Activated CD8-positive, alpha-beta memory T cell treated with anti-CD3 and anti-CD28 coated beads for 36 hours (primary cell): Measurements from ENCODE around the gene ZNFX1. TPM values are rescaled to one million over a fixed set of nuclear protein-coding genes. Genes with fewer than 3 reads are reported as not detected.

Experiments
- CTCF ChIA-PET: fragments of 350-600 bp; sonication (Branson Sonifier 250); formaldehyde crosslinking; loops from one replicate; lab custom pipeline; 2021; ENCODE audit warnings: antibody characterized with exemption; lab: Charles Lee
- POLR2A ChIA-PET: fragments of 350-600 bp; sonication (Branson Sonifier 250); formaldehyde crosslinking; loops from one replicate; lab custom pipeline; 2021; ENCODE audit warnings: antibody characterized with exemption; lab: Charles Lee
- total RNA-seq, 2 experiments: library from RNA; stranded (reverse); gene quantifications; one replicate each; pipeline ENCODE4 v1.2.3, GENCODE V29; 2021

The ZNFX1 gene
- total RNA-seq, 2 experiments from 2014 or later = 47.3 to 47.6 TPM

- POLR2A ChIA-PET = no interaction called here
Observed at GRCh38 chr20:49236301-49236700, 41.6 kb downstream of the ZNFX1 start.

GRCh38 chr20:49234831-49235230, 43.0 kb downstream of the ZNFX1 start:
- ChIA-PET POLR2A (no interaction called here), CTCF (interaction anchor here (0.6 to 1.6 kb wide), 2 partner anchors 17 to 88 kb away, joined by 4 read pairs; no protein-coding TSS in a partner anchor)

More at GRCh38 chr20:49236301-49236700, 41.6 kb downstream of the ZNFX1 start:
- CTCF ChIA-PET = interaction anchor here (2.2 kb wide), 1 partner anchor 10 kb away, joined by 6 read pairs; no protein-coding TSS in a partner anchor

GRCh38 chr20:49233226-49233625, 44.6 kb downstream of the ZNFX1 start:
- CTCF ChIA-PET = interaction anchor here (0.6 to 1.6 kb wide), 2 partner anchors 16 to 455 kb away, joined by 3 to 4 read pairs; no protein-coding TSS in a partner anchor

GRCh38 chr20:49231471-49231870, 46.4 kb downstream of the ZNFX1 start:
- CTCF ChIA-PET = no interaction called here
- POLR2A ChIA-PET = no interaction called here

More at GRCh38 chr20:49233226-49233625, 44.6 kb downstream of the ZNFX1 start:
- POLR2A ChIA-PET = interaction anchor here (0.6 kb wide), 2 partner anchors 24 to 878 kb away, joined by 4 to 5 read pairs; no protein-coding TSS in a partner anchor

- ChIA-PET CTCF (no interaction called here), POLR2A (interaction anchor here (0.6 kb wide), 1 partner anchor 45 kb away, joined by 3 read pairs; no protein-coding TSS in a partner anchor)
Observed at GRCh38 chr20:49230561-49231133, 47.2 kb downstream of the ZNFX1 start.

GRCh38 chr20:49230021-49230420, 47.8 kb downstream of the ZNFX1 start:
- ChIA-PET POLR2A (interaction anchor here (0.6 kb wide), 1 partner anchor 45 kb away, joined by 3 read pairs; no protein-coding TSS in a partner anchor), CTCF (no interaction called here)

GRCh38 chr20:49229381-49229780, 48.5 kb downstream of the ZNFX1 start:
- ChIA-PET POLR2A (no interaction called here), CTCF (interaction anchor here (0.7 kb wide), 1 partner anchor 9 kb away, joined by 5 read pairs; no protein-coding TSS in a partner anchor)

GRCh38 chr20:49228676-49229075, 49.2 kb downstream of the ZNFX1 start:
- POLR2A ChIA-PET = no interaction called here
- CTCF ChIA-PET = interaction anchor here (0.7 kb wide), 1 partner anchor 8 kb away, joined by 5 read pairs; no protein-coding TSS in a partner anchor

- CTCF ChIA-PET = no interaction called here
Observed at GRCh38 chr20:49225896-49226295, 52.0 kb downstream of the ZNFX1 start.

GRCh38 chr20:49219924-49220831, 57.7 kb downstream of the ZNFX1 start:
- ChIA-PET POLR2A (no interaction called here), CTCF (interaction anchor here (0.6 to 1.9 kb wide), 4 partner anchors 9 to 87 kb away, joined by 3 to 5 read pairs (median 4); no protein-coding TSS in a partner anchor)

More at GRCh38 chr20:49225896-49226295, 52.0 kb downstream of the ZNFX1 start:
- POLR2A ChIA-PET = no interaction called here

GRCh38 chr20:49219091-49219923, 58.5 kb downstream of the ZNFX1 start, which contains the start of gene DDX27:
Gene DDX27, plus strand, starts transcription at chr20:49219416. Its CDS starts 33 bp downstream, at chr20:49219449.
- ChIA-PET POLR2A (interaction anchor here (0.7 to 1.0 kb wide), 2 partner anchors 28 to 31 kb away, joined by 4 to 11 read pairs; partner anchors contain the start of gene STAU1), CTCF (interaction anchor here (0.7 to 1.9 kb wide), 6 partner anchors 45 to 666 kb away, joined by 3 to 6 read pairs (median 4); no protein-coding TSS in a partner anchor)

- CTCF ChIA-PET = interaction anchor here (0.7 to 1.9 kb wide), 6 partner anchors 46 to 666 kb away, joined by 3 to 6 read pairs (median 4); no protein-coding TSS in a partner anchor
- POLR2A ChIA-PET = interaction anchor here (0.7 to 1.0 kb wide), 2 partner anchors 28 to 30 kb away, joined by 4 to 11 read pairs; partner anchors contain the start of gene STAU1
Observed at GRCh38 chr20:49218739-49219090, 59.1 kb downstream of the ZNFX1 start.

GRCh38 chr20:49216991-49217578, 60.8 kb downstream of the ZNFX1 start:
- POLR2A ChIA-PET = interaction anchor here (1.0 to 1.2 kb wide), 2 partner anchors 29 to 30 kb away, joined by 3 to 5 read pairs; partner anchors contain the start of gene STAU1

GRCh38 chr20:49215232-49215631, 62.6 kb downstream of the ZNFX1 start:
- CTCF ChIA-PET = interaction anchor here (5.0 kb wide), 1 partner anchor 82 kb away, joined by 35 read pairs; no protein-coding TSS in a partner anchor
- POLR2A ChIA-PET = no interaction called here

More at GRCh38 chr20:49216991-49217578, 60.8 kb downstream of the ZNFX1 start:
- CTCF ChIA-PET = interaction anchor here (0.6 to 5.0 kb wide), 33 partner anchors 11 to 173 kb away, joined by 3 to 35 read pairs (median 5); no protein-coding TSS in a partner anchor

- ChIA-PET POLR2A (no interaction called here), CTCF (interaction anchor here (5.0 kb wide), 1 partner anchor 81 kb away, joined by 35 read pairs; no protein-coding TSS in a partner anchor)
Observed at GRCh38 chr20:49214571-49214970, 63.3 kb downstream of the ZNFX1 start.

GRCh38 chr20:49210757-49211110, 67.1 kb downstream of the ZNFX1 start:
- ChIA-PET POLR2A (no interaction called here), CTCF (no interaction called here)

GRCh38 chr20:49210101-49210756, 67.6 kb downstream of the ZNFX1 start:
- ChIA-PET POLR2A (no interaction called here), CTCF (no interaction called here)
